Measurements from ENCODE around the gene ITPK1. TPM values are rescaled to one million over a fixed set of nuclear protein-coding genes. Genes with fewer than 3 reads are reported as not detected.

ITPK1 gene
- total RNA-seq, 4 donors from 2014 or later = 19.7 to 97.7 (median 26.5) TPM

DNA sequence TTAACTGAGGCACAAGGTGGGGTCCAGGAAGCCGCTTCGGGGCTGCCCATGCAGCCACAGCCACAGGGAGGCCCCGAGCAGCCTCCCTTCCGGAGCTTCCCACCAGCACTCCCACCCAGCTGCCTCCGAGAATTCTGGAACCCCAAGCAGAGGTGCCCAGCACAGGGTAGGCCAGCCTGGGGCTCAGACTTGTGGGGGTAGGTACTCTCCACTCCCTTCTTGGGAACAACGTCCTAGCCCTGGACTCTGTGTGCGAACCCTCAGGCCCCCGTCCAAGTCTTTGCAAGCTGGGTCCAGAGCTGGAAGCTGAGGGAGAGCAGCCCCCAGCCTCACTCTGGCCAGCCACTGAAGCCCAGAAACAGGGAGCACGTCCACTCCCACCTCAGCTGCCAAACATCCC, 16.1 kb downstream of the ITPK1 start:
- H3K9me3 ChIP-seq = no peaks in the 10 kb centered on the region
- H3K27ac ChIP-seq = no peak overlapping the region
- H3K4me3 ChIP-seq = no peak overlapping the region
- H3K36me3 ChIP-seq = no peaks in the 10 kb centered on the region
- TF ChIP-seq, protein P1, sequence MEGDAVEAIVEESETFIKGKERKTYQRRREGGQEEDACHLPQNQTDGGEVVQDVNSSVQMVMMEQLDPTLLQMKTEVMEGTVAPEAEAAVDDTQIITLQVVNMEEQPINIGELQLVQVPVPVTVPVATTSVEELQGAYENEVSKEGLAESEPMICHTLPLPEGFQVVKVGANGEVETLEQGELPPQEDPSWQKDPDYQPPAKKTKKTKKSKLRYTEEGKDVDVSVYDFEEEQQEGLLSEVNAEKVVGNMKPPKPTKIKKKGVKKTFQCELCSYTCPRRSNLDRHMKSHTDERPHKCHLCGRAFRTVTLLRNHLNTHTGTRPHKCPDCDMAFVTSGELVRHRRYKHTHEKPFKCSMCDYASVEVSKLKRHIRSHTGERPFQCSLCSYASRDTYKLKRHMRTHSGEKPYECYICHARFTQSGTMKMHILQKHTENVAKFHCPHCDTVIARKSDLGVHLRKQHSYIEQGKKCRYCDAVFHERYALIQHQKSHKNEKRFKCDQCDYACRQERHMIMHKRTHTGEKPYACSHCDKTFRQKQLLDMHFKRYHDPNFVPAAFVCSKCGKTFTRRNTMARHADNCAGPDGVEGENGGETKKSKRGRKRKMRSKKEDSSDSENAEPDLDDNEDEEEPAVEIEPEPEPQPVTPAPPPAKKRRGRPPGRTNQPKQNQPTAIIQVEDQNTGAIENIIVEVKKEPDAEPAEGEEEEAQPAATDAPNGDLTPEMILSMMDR (IDR thresholded peaks at IDR 0.05) = no peak
- TF ChIP-seq POLR2A (IDR thresholded peaks at IDR 0.05) = no peak
- no peak for DNase-seq
- no peaks in the 10 kb centered on the region for H3K4me1 ChIP-seq
- intact Hi-C loops (cut with DNase I; ENCODE audit: low total_unique reads) = no loop called here
- H3K27me3 ChIP-seq = no peaks in the 10 kb centered on the region

DNA sequence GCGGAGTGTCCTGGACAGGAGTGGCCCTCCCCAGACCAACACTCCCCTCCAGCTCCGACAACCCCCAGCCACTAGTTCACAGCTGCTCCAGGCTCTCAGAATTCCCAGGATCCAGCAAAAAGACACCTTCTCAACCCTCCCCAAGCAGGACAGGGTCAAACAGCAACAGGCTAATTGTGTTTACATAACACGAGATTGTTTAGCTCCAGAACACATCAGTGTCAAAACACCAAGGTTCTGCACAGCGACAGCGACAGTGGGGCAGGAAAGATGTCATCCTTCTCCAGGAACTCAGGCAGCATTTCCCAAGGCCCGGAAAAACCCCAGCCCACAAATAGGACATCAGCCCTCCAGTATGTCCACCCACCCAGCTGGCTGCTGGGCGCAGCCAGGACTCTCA, 16.5 kb downstream of the ITPK1 start:
- Histone ChIP-seq H3K27ac (no peak overlapping the region), H3K36me3 (no peaks in the 10 kb centered on the region), H3K4me1 (no peaks in the 10 kb centered on the region), H3K27me3 (no peaks in the 10 kb centered on the region), H3K4me3 (no peak overlapping the region), H3K9me3 (no peaks in the 10 kb centered on the region)
- intact Hi-C loops (cut with DNase I; ENCODE audit: low total_unique reads) = no loop called here
- TF ChIP-seq, protein P1 (IDR thresholded peaks at IDR 0.05) = no peak
- no peak for TF ChIP-seq POLR2A (IDR thresholded peaks at IDR 0.05)
- no peak for DNase-seq

DNA sequence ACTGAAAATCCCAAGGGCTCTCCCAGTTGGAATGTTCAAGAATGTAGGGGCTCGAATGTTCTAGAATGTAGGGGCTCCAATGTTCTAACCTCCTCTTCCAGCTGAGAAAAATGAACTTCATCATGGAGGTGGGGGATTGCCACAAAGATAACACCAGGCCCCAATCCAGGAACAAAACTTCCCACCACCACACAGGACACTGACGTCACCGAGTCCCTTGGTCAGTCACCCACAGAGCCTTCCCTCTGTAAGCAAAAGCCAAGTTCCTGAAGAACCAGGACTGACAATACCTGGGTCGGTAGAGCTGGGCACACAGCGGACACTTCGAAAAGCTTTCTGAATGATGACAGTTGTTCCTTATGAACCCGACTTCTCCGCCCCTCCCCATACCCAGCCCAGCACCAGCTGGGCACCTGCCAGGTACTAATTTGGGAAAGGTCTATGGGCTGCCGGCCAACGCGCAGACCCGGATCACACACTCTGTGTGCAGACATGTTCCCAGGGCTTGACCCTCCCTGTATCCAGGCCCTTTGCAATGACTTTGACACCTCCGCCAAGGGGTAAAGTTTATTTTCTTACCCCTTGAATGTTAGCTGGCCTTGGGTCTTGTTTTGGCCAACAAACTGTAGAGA, 18.9 kb downstream of the ITPK1 start:
- no peak for TF ChIP-seq POLR2A (IDR thresholded peaks at IDR 0.05)
- TF ChIP-seq, protein P1 (IDR thresholded peaks at IDR 0.05) = no peak

DNA sequence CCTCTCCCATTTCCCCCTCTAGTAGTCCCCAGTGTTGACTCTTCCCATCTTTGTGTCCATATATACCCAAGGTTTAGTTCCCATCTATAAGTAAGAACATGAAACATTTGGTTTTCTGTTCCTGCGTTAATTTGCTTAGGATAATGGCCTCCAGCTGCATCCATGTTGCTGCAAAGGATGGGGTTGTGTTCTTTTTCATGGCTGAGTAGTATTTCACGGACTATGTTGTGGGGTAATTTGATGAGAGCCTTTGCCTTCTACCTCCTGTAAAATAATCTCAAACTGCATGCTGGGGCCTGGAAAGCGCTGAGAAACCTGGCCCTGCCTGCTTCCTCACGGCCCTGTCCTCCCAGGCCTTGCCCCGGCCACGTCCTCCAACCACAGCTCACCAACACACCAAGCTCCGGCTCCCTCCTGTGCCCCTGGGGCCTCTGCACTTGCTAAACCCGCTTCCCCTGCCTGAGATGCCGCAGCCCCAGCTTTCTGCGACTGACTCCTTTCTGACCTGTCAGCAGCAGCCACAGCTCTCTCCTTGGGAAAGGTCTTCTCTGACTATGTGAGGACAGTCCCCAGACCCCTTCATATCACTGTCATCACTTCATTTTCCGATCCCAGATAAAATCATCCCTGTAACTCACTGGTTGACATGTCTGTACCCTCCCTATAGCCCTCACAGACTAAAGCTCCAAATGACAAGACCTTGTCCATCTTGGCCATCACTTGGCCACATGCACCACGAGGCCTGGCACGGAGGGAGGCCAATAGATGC, 19.8 kb downstream of the ITPK1 start:
- no peak for TF ChIP-seq POLR2A (IDR thresholded peaks at IDR 0.05)
- TF ChIP-seq, protein P1 (IDR thresholded peaks at IDR 0.05) = no peak
- H3K27me3 ChIP-seq = no peaks in the 10 kb centered on the region
- no peaks in the 10 kb centered on the region for H3K9me3 ChIP-seq
- no peaks in the 10 kb centered on the region for H3K36me3 ChIP-seq
- no peak overlapping the region for H3K27ac ChIP-seq
- no peak overlapping the region for H3K4me3 ChIP-seq
- DNase-seq = no peak
- intact Hi-C loops (cut with DNase I; ENCODE audit: low total_unique reads) = no loop called here
- H3K4me1 ChIP-seq = peaks cover 0 to 18% of the 10 kb centered on the region in 2 donors

More for the DNA sequence above, 18.9 kb downstream of the ITPK1 start:
- intact Hi-C loops (cut with DNase I; ENCODE audit: low total_unique reads) = no loop called here
- no peaks in the 10 kb centered on the region for H3K9me3 ChIP-seq
- H3K4me1 ChIP-seq = peaks cover 0 to 13% of the 10 kb centered on the region in 2 donors
- H3K27ac ChIP-seq = no peak overlapping the region
- no peak for DNase-seq
- no peak overlapping the region for H3K4me3 ChIP-seq
- H3K27me3 ChIP-seq = no peaks in the 10 kb centered on the region
- H3K36me3 ChIP-seq = no peaks in the 10 kb centered on the region
